SHP77 treated with DMSO at 0.1 percent for 48 hours (cell line): ENCODE measurements around the gene GEMIN7.

Experiments
- DNase-seq: peaks from one replicate; lab custom pipeline; 2025; lab: John Stamatoyannopoulos, UW

GEMIN7 gene

GRCh38 chr19:45128806-45129205, 49.7 kb downstream of the GEMIN7 start:
- no peak for DNase-seq

GRCh38 chr19:45130236-45130635, 51.2 kb downstream of the GEMIN7 start:
- no peak for DNase-seq

- DNase-seq: peak; percentile 75
These were observed 52.0 kb downstream of the GEMIN7 start for GRCh38 chr19:45130888-45131615.

- no peak for DNase-seq
These were observed 54.6 kb downstream of the GEMIN7 start for GRCh38 chr19:45133661-45134060.

GRCh38 chr19:45135176-45135885, 56.3 kb downstream of the GEMIN7 start:
- DNase-seq: no peak

GRCh38 chr19:45136507-45137178, 57.6 kb downstream of the GEMIN7 start:
- no peak for DNase-seq

- DNase-seq: no peak
These were observed 58.2 kb downstream of the GEMIN7 start for GRCh38 chr19:45137179-45137761.

GRCh38 chr19:45138303-45138751, 59.3 kb downstream of the GEMIN7 start:
- no peak for DNase-seq

- no peak for DNase-seq
These were observed 60.5 kb downstream of the GEMIN7 start for GRCh38 chr19:45139286-45140143.

GRCh38 chr19:45140144-45140503, 61.1 kb downstream of the GEMIN7 start:
- DNase-seq: no peak

- no peak for DNase-seq
These were observed 61.5 kb downstream of the GEMIN7 start for GRCh38 chr19:45140533-45140932.
